ENCODE measurements around the gene TM2D1.
"Not testable (repeated sequence)": the region's sequence is repeated elsewhere in the genome, so short reads cannot be mapped to it uniquely, and the experiment has no call there.

TM2D1 gene

DNA sequence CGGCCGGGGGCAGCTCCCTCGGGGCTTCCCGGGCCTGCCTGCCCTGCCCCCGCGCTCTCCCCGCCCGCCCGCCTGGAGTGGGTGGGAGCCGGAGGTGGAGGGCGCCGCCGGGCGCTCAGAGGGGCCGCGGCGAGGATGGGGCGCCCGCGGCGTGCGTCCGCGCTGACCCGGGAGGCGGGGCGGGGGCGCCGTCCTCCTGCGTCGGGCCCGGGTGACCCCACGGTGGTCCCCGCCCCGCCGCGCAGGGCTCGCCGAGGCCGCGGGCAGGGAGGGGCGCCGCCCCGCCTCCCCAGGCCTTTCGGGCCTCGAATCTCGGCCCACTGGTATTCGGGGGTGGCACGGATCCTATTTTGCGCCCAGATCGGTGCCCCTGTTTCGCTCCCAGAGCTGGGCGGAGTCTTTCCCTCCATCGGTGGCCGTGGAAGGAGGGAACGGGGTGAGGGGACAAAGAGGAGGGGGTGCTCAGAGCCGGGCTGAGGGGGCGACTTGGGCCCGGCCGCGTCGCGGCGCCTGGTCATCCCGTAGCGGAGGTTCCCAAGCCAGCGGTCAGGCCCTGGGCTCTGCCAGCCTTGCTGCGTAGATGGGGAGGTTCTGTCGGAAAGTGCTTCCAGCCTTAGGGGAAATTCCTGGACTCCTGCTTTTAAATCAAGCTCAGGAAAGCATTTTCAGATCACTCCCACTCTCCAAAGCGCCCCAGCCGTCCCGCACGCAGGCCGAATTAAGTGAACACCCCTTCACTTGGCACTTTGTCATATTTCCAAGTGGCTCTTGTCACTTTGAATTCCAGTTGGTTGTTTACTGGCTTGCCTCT lies 17.9 kb upstream of the TM2D1 start:
- peak overlapping the region; percentile 73 for H3K4me3 ChIP-seq (ENCODE audit: low read depth, low read length)
- TF ChIP-seq, protein P1, sequence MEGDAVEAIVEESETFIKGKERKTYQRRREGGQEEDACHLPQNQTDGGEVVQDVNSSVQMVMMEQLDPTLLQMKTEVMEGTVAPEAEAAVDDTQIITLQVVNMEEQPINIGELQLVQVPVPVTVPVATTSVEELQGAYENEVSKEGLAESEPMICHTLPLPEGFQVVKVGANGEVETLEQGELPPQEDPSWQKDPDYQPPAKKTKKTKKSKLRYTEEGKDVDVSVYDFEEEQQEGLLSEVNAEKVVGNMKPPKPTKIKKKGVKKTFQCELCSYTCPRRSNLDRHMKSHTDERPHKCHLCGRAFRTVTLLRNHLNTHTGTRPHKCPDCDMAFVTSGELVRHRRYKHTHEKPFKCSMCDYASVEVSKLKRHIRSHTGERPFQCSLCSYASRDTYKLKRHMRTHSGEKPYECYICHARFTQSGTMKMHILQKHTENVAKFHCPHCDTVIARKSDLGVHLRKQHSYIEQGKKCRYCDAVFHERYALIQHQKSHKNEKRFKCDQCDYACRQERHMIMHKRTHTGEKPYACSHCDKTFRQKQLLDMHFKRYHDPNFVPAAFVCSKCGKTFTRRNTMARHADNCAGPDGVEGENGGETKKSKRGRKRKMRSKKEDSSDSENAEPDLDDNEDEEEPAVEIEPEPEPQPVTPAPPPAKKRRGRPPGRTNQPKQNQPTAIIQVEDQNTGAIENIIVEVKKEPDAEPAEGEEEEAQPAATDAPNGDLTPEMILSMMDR (IDR thresholded peaks at IDR 0.05; ENCODE audit: control insufficient read depth, extremely low read depth, insufficient read depth) = no peak
- no peak for DNase-seq (ENCODE audit: low read depth)

DNA sequence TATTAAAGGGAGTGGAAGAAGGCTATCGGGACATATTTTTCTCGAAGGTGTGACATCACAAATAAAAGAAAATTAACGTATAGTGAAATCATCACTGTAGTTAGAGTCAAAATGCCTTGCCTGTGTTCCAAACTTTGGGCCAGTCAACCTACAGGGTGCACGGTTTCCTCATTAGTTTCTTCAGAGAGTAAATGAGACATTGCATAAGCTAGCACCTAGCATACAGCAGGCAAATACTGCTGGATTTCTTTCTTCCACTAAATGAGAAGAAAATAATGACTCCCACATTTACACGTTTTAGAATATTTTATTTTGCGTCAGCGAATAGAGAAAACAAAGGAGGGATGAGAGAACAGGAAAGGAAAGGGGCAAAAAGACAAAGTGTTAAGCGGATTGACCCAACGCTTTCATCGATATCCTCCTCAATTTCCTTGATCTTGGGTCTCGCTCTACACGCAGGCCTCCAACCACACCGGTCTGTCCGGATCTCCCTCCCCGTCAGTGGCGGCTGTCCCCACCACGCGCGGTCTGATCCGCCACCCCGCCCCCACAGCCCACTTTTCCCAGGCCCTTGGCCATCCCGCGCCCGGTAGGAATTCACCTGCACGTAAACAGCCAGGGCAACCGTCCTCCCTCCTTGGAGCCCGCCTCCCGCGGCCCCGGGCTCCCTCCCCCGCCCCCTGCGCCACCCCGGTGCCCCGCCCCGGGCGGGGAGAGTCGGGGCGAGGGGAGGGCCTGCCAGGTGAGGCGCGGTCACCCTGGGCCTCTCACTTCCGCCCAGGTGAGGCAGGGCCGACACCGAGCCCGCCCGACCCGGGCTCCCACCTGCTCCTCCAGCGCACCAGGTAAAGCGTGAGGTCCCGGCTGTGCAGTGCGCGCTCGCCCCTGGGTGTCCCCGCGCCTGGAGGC lies 17.0 kb upstream of the TM2D1 start, which contains the start of gene PATJ:
TSS of gene PATJ (plus strand) at position 770 of the 909 bp plus-strand sequence. CDS start 20,413 bp downstream, outside the sequence.
- peak; percentile 53 for DNase-seq (ENCODE audit: low read depth)
- TF ChIP-seq, protein P1 (IDR thresholded peaks at IDR 0.05; ENCODE audit: control insufficient read depth, extremely low read depth, insufficient read depth) = no peak
- H3K4me3 ChIP-seq (ENCODE audit: low read depth, low read length) = peak within 1 kb of the TSS; percentile 73

DNA sequence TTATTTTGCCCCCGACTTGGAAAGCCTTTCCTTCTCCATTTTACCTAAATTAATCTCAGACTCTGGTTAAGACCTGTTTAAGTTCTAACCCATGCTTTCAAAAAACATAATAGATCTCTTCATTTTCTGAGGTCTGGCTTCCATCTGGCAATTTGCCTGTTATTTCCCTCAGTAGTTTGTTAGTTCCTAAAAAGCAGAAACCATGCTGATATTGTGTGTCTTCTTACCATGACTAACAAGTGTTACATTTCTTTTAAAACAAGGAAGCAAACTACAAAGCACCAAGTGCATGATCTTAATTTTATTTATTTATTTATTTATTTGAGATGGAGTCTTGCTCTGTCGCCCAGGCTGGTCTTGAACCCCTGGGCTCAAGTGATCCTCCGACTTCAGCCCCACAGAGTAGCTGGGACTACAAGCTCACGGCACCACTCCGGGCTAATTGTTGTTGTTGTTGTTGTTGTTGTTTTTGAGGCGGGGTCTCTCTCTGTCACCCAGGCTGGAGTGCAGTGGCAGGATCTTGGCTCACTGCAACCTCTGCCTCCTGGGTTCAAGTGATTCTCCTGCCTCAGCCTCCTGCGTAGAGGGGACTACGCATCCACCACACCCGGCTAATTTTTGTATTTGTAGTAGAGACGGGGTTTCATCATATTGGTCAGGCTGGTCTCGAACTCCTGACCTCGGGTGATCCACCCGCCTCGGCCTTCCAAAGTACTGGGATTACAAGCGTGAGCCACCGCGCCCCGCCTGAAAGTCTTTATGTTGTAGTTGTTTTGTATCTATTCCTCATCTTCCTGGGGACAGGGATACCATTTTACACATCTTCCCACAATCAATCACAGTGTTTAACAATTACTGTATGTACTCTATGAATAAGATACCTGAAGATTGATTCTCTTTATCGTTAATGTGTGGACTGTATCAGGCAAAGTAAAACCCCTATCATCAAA lies 16.1 kb upstream of the TM2D1 start:
- TF ChIP-seq, protein P1 (IDR thresholded peaks at IDR 0.05; ENCODE audit: control insufficient read depth, extremely low read depth, insufficient read depth) = no peak
- DNase-seq (ENCODE audit: low read depth) = no peak
- peak overlapping the region; percentile 73 for H3K4me3 ChIP-seq (ENCODE audit: low read depth, low read length)

DNA sequence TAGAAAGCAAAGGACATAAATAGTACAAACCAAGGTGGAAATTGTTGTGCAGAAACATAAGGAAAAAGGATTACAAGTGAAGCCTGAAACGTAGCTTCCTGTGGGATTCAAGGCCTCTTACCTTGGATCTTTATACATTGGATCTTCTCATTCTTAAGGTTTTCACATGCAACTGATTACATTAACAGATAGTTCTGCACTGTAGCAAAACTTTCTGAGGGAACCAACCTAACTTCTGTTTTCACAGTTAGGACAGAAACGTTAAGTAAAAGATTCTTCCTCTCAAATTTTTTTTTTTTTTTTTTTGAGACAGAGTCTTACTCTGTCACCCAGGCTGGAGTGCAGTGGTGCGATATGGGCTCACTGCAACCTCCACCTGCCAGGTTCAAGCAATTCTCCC lies 7.8 kb upstream of the TM2D1 start:
- no peak for DNase-seq (ENCODE audit: low read depth)
- TF ChIP-seq, protein P1 (IDR thresholded peaks at IDR 0.05; ENCODE audit: control insufficient read depth, extremely low read depth, insufficient read depth) = no peak
- H3K4me3 ChIP-seq (ENCODE audit: low read depth, low read length) = no peak overlapping the region

DNA sequence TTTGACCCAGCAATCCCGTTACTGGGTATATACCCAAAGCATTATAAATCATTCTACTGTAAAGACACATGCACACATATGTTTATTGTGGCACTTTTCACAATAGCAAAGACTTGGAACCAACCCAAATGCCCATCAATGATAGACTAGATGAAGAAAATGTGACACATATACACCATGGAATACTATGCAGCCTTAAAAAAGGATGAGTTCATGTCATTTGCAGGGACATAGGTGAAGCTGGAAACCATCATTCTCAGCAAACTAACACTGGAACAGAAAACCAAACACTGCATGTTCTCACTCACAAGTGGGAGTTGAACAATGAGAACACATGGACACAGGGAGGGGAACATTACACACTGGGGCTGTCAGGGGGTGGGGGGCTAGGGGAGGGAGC lies 5.7 kb upstream of the TM2D1 start:
- H3K4me3 ChIP-seq (ENCODE audit: low read depth, low read length); DNase-seq (ENCODE audit: low read depth): not testable (repeated sequence)

DNA sequence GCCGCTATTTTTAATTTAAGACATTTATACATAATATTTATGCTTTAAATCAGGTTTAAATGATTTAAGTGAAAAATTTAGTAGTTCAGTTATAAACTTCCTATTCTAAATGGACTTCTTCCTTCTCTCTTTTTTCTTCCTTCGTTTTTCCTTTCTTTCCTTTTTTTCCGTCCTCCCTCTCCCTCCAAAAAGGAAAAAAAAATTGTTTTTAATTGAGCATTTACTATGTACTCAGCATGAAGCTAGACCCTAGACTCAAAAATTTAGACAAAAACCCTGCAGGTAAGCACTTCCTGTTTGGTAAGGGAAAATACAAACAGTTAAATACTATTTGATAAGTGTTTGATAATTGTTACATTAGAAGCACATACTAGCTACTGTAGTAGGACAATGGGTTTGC lies 2.6 kb upstream of the TM2D1 start:
- DNase-seq (ENCODE audit: low read depth) = no peak
- no peak overlapping the region for H3K4me3 ChIP-seq (ENCODE audit: low read depth, low read length)
- TF ChIP-seq, protein P1 (IDR thresholded peaks at IDR 0.05; ENCODE audit: control insufficient read depth, extremely low read depth, insufficient read depth) = no peak
